Limb (tissue), 2 donors: Measurements from ENCODE around the gene AFF1.
"Not testable (repeated sequence)": the region's sequence is repeated elsewhere in the genome, so short reads cannot be mapped to it uniquely, and the experiment has no call there.

Experiments
- DNase-seq, 2 donors: peaks; one replicate each; pipeline ENCODE4 v3.0.0-alpha.2; 2016; ENCODE audit errors: extremely low spot score in 2 of 2

The AFF1 gene

DNA sequence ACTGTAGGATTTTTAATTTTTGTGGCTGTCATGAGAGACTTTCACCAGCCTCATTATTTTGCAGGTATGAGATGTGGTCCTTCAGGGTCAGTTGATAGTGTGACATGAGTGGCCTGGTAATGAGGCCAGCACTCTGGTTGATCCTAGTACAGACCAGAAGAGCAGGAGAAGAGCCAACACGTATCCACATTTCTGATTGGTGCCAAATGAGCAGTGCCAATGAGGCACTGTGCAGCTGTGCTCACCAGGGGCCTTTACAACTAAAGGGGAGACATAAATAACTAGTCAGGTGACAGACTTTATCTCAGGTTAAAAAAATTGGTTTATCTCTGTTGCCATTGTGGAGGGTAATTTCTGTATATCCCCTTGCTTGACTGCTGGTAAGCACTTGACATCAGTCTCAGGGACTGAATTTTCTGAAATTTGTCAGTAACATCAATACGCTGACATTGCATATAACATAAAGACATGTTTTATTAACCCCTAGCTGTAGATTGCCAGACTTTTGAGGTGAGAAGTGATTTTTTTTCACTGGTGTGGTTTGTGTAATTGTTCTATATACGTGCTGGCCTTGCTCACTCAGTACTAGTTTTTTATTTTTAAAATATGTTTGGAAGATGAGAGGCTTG is 101.2 kb downstream of the AFF1 start:
- no peak for DNase-seq

DNA sequence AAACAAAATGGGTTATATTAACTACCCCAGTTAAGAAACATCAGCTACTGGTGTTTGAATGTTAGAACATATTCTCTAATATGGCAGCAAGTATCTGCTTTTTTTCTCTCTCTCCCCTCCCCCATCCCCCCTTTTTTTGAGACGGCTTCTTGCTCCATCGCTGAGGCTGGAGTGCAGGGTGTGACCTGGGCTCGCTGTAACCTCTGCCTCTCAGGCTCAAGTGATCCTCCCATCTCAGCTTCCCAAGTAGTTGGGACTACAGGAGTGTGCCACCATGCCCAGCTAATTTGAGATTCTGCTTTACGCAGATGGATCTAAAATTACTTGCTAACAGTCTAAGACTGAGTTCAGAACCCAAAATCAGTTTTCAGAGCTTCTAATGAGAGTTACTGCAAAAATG is 101.9 kb downstream of the AFF1 start:
- DNase-seq, result no peak

DNA sequence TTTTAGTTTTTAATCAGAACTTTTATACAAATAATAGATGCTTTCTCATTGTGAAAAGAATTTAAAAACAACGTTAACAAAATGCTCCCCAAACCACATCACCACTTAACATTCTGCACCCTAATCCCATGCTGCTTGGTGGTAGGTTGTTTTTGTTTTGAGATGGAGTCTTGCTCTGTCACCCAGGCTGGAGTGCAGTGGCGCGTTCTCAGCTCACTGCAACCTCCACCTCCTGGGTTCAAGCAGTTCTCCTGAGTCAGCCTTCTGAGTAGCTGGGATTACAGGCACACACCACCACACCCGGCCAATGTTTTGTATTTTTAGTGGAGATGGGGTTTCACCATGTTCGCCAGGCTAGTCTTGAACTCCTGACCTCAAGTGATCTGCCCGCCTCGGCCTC is 102.4 kb downstream of the AFF1 start:
- DNase-seq, result not testable (repeated sequence)

DNA sequence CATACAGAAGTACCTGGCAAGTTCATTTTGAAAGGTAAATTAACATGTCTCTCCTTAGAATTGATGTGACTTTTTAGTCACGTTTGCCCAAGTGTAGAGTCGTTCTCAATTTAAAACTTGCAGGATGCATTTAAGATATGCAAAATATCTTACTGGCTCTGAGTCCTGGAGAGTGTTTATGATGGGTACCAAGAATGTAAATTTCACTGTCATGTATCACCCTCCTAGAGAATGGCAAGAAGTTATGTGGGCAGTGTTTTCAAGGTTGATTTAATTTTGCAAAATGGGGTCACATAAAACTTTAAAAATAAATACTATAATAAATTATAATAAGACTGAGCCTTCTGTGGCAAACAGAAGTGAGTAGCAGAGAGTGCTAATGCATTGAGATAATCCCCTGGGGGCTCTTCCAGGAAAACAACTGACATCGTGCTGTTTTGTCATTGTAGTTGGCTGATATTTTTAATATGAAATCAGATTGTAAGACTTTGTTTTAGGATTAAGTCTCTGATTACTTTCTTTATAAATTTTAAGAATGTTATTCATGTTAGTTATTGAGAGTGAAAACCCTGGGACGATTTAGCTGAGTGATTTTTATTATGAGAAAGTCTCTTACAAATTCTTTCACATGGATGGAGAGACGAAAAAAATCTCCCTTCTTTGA is 103.0 kb downstream of the AFF1 start:
- DNase-seq, result no peak

DNA sequence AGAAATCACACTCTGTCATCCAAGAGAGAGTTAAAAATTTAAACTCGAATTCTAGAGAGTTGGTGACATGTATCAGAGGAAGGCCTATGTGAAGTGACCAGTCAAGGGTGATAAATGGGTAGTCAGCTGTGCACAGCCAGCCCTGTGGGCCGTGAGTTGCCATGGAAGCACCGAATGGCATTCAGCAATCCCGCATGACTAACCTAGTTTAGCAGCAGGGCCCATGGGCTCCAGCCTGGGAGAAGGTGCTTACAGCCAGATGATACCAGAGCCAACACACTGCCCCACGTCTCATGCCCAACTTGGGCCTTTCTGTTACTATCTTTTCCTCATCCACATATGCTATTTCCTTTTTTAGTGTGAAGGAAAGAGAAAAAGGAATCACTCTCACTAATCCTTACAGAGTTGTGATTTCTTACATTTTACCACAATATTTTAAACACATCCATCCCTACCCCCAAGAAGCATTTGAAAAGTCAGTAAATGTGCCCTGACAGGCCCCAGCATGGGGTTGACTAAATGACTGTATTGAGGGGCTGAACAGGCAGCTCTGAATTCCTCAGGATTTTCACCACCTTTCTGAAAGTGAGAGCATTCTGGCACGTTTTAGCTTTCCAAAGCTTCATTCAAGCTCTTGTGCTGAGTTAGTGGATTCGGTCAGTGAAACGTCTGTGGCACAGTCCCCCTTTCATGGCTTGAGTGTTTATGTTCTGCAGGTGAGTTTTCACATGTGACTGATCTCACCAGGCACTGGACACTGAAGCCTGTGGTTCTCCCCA is 104.2 kb downstream of the AFF1 start:
- peak in 1 of 2 donors; percentile 64 for DNase-seq

DNA sequence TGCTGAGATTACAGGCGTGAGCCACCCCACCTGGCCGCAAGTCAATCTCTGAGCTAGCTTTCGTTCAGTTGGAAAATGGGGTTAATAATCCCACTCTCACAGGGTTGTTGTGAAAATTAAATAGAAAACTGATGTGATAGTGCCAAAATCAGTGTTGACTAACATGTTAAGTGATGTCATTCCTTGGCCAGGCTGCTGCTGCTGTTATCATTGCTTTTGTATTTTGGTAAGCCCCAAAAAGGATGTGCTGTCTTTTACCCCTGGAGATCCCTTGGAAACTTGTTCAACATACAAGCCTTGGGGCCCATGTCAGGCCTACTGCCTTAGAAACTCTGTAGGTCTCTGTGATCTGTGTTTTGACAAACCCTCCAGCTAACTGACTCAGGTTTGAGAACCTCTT is 106.3 kb downstream of the AFF1 start:
- no peak for DNase-seq

DNA sequence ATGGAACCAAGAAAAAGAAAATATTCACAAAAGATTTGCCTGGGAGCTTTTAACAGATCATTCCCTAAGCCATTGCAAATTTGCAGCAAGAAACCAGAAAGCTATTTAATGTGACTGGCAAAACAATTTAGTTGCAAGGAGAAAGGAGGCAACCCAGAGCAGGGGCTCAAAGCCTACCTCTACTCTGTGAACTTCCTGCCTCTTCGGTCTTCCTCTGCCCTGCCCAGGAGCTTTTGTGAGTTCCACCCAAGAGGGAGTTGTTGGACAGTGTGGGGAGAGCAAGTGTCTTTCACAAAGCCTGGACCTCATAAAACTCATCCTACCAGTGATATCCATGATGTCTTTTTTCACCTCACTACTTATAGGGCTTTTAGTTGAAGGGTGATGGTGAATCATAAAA is 107.4 kb downstream of the AFF1 start:
- DNase-seq, result no peak

DNA sequence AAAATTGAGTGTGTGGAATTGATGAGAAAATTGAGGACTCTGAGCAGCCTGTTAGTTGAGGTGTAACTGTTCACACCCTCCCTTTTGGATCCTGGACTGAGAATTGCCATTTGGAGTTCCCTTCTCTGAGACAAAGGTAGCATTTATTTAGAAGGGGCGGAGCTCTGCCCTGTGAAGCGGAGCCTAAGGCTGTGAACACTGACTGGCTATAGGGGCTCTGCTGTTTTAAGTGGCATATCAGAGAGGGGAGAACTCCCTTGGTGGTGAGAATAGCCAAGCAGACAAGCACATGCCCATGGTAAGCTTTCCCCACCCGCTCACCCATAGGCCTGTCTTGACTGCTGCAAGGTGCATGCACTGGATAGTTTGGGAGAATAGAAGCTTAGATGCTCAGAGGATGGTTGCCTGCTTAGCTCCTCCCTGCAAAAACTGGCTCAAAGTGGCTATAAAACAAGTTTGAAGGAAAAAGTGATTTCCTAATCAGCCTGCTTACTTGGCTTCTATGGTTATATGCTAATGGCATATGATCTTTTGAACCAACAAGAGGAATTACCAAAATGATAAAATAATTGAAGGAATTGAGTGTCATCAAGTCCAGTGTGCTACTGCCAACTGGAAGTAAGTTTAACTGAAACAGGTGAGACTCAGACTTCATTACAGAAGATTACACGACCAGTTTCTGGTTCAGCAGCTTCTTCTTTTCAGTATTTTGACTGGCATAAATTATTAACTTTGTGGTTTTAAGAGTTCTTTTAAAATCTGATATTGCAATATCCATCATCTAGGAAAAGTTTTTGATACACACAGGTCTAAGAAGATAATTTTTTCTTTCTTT is 108.4 kb downstream of the AFF1 start:
- no peak for DNase-seq

DNA sequence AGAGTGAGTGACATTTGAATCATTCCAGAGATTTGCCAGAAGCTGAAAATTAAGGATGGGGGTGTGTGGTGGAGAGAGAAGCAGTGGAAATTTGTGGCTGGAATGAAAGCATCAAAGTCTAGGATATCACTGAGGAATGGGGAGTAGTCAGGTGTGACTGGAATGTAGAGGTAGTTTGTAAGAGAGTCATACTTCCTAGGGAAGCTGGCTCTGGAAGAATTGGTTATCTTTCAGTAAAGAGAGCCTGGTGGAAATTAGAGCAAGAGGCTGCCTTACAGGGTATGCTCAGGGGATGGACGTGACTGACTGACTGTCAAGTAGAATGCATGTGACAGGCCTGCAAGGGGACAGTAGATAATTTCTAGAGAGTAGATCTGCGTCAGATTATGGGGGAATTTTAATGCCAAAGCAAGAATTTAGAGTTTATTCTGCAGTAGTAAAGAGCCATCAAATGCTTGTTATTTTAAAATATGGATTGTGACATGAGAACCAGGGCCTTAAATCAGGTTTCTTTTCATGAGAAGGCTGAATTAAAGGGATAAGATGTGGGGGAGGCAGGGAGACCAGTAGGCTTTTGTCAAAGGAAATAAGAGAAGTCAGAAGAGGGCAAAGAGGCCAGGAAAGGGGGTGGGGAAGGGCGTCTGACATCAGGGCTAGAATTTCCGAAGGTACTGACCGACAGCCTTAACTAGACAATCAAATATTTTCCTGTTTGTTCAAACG is 109.9 kb downstream of the AFF1 start:
- no peak for DNase-seq

DNA sequence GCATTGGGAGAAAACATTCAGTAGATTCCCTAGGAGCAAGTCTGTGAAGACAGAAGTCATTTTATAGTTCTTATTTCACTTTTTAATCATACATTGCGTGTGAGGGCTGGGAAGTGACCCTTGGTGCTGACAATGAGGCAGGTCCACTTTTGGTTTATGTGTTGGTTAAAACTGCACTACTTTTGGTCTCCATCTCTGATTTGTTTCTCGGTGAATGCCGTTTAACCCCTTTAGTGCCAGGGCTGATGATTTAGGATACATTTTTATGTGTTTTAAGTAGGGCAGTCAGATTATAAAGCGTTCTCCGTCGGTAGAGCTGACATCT is 110.4 kb downstream of the AFF1 start:
- DNase-seq, result no peak

DNA sequence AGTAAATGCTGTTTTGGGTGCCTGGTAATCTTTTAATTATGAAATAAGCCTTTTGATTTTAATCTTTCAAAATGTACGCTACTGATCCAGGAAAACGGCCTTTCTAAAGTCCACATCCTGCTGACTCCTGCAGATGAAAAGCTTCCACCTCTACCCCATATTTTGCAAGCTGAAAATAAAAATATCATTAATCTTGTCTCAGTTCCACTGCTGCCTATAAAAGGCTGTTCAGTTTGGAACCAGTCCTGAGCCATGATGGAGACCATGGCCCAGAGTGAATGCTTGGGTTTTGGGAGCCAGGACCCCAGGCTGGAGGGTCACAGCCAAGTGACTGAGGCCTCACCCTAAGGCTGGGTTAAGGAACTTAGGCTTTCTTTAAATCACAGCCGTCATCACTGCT is 110.8 kb downstream of the AFF1 start:
- DNase-seq, result no peak

DNA sequence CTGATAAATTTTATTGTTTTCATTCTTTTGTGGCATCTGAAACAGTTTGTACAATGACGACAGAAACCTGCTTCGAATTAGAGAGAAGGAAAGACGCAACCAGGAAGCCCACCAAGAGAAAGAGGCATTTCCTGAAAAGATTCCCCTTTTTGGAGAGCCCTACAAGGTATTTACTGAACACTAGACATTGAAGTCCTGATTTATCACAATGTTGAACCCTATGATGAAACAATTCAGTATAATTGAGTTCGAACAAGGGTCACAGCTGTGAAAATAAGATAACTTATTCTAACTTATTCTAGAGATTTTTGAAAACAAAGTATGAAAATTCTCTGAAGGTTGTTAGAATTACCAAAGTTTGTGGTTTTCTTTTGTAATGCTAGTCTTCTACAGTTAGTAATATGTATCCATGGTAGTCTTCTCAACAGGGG is 111.3 kb downstream of the AFF1 start:
- no peak for DNase-seq

DNA sequence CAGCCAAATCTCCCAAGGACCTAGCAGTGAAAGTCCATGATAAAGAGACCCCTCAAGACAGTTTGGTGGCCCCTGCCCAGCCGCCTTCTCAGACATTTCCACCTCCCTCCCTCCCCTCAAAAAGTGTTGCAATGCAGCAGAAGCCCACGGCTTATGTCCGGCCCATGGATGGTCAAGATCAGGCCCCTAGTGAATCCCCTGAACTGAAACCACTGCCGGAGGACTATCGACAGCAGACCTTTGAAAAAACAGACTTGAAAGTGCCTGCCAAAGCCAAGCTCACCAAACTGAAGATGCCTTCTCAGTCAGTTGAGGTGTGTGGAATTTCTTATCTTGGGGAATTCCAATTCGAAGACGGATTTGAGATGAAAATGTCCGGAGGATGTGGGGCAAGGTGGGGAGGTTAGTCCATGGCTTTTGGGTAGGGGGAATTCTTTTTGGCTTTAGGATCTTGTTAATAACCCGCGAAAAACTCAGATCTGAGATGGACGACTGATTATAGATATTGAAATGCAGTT is 112.5 kb downstream of the AFF1 start:
- no peak for DNase-seq

DNA sequence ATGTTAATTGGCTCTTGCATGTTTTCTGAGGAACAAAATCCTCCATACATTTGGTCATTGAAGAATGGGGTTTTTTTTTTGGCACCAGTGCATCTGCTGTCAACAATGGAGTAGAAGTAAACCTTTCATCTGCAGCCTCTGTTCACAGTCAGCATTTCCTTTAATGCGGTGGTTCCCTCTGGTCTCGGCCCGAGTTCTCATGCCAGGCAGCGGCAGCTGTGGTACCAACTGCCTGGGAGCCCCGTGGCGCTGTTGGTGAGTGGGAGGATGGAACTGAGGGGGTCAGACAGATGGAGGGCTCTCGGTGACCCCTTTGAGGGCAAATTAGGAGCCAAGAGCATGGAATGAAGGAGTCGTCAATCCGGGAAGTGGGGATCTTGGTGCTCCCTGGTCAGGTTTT is 114.7 kb downstream of the AFF1 start:
- DNase-seq, result no peak

DNA sequence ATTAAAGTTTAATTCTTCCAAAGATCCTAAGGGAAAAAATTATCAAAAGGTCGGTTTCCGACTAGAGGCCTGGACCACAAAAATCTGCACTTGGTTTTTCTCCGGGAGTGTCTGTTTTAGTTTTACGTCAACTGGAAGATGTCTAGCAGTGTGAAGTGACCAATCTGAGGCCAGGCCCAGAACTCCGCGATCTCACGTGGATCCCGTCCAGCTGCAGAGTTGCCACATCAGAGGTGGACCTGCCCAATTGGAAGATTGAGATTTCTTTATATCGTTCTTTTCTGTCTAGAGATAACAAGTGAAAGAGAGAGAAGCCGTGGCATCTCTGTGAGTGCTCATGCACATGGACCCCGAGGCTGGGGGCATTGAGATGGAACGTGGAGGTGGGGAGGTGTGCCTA is 115.8 kb downstream of the AFF1 start:
- DNase-seq, result no peak

DNA sequence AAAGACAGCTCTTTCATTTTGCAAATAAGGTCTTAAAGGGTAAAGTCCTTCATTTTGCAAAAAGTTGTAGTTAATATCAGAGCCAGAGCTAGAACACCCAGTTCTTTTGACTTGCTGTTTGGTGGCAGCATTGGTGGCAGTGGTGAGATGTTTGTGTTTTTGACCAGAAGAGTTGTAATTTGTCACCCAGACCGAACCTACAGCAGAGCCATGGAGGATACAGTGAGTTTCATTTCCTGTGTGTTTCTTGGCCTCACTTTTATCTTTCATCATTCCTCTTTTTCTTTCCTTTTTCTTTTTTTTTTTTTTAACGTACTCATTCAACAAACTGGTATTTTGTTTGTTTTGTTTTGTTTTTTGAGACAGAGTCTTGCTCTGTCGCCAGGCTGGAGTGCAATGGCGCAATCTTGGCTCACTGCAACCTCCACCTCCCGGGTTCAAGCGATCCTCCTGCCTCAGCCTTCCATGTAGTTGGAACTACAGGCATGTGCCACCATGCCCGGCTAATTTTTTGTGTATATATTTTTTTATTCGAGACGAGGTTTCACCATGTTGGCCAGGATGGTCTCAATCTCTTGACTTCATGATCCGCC is 116.4 kb downstream of the AFF1 start:
- DNase-seq, result no peak

DNA sequence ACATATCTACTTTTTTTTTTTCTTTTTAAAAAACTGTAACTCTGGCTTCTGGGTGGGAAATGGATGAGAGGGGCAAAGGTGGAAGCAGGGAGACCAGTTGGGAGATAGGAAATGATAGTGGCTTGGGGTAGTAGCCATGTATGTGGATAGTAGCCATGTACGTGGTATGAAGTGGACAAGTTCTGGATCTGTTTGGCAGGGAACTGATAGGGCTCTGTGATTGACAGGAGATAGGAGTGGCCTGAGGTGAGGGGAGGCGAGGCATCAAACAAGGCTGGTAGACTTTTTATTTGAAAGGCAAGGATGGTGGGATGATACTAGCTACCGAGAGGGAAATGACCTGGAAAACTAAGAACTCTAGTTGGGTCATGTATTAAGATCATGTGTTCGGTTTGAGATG is 117.8 kb downstream of the AFF1 start:
- DNase-seq, result no peak

DNA sequence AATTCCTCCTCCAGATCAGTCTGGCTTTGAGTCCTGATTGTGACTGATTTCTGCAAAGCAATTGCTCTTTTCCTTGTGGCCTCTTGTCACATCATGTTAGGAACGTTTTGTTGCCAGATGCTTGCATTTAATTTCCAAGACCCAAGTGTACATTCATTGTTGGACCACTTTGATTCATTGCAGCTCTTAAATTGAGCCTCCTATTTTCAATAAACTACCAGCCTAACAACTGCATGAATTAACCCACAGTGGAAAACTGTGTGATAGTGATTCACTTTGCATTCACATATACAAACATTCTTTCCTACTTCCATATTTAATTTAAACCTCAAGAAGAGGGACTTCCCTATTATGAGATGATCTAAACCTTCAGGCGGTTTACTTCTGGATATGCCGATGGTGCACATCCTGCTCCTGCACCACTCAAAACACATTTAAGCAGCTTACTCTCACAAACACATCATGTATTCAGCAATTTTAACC is 118.4 kb downstream of the AFF1 start:
- no peak for DNase-seq

DNA sequence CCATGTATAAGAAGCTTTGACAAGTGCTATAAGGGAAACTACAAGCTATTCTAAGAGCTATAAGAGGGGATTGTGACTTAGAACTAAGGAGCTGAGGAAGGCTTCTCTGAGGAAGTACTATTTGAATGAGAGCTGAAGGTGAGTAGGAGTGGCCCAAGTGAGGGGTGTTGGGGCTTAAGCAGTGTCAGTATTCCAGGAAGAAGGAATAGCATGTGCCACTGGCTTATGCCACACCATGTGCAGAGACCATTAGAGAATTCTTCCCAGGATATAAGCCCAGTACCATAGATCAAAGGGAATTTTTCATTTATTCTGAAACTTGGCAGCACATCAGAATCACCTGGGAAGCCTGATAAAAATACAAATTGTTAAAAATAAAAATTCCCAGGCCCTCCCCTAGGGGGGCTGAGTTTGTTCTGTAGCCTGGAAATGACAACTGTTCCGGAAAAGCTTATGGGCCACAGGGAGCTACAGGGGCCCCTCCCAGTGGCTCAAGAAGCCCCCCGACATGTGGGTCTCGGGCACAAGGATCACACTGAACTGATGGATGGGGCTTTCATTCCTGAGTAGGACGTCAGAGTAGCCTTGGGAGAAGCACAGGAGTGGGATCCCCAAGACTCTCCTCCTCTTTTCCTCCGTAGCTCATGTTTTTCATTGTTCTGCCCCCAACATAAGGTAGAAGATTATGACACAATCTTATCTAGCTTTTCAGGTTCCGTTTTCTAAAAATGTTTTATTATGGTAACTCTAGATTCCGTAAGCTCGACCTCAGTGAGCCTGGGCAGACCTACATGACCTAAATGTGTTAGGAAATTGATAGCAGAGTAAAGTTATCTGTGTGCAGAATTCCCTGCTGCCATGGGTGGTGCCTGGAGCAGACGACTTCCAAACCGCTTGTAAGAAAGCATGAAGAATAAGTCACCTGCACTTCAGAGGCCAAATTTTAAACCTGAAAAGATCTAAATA is 119.3 kb downstream of the AFF1 start:
- DNase-seq, result no peak
